HG02642 (cell line): ENCODE data around the gene BRF1.
"Not testable (repeated sequence)": the region's sequence is repeated elsewhere in the genome, so short reads cannot be mapped to it uniquely, and the experiment has no call there.

Source experiments
- ATAC-seq: cut with Tn5 transposase; IDR thresholded peaks from one replicate; pipeline ENCODE4 v1.9.1; 2021; ENCODE audit warnings: mild to moderate bottlenecking; ENCODE audit not compliant: unreplicated experiment, poor library complexity

The BRF1 gene

GRCh38 chr14:105316577-105316941 lies 15.8 kb upstream of the BRF1 start:
- no peak for ATAC-seq

GRCh38 chr14:105315941-105316576 lies 15.3 kb upstream of the BRF1 start:
- no peak for ATAC-seq

- ATAC-seq = peak; percentile 16
Observed at GRCh38 chr14:105315211-105315721, 14.5 kb upstream of the BRF1 start.

- ATAC-seq = peak; percentile 82
Observed at GRCh38 chr14:105314287-105315200, 13.7 kb upstream of the BRF1 start, which contains the start of gene PACS2. TSS of gene PACS2 (plus strand) at chr14:105314748. CDS start at chr14:105314919, 171 bp downstream.

GRCh38 chr14:105313381-105314286 lies 12.8 kb upstream of the BRF1 start:
- ATAC-seq = peak; percentile 17

GRCh38 chr14:105312973-105313372 lies 12.2 kb upstream of the BRF1 start:
- ATAC-seq = no peak

GRCh38 chr14:105311838-105312237 lies 11.0 kb upstream of the BRF1 start:
- no peak for ATAC-seq

GRCh38 chr14:105309371-105309770 lies 8.6 kb upstream of the BRF1 start:
- no peak for ATAC-seq

GRCh38 chr14:105307052-105307727 lies 6.4 kb upstream of the BRF1 start:
- no peak for ATAC-seq

GRCh38 chr14:105305791-105306190 lies 5.0 kb upstream of the BRF1 start:
- ATAC-seq = no peak

GRCh38 chr14:105305345-105305744 lies 4.5 kb upstream of the BRF1 start:
- ATAC-seq = no peak

- no peak for ATAC-seq
Observed at GRCh38 chr14:105304565-105304964, 3.8 kb upstream of the BRF1 start.

GRCh38 chr14:105303949-105304348 lies 3.1 kb upstream of the BRF1 start:
- ATAC-seq = no peak

GRCh38 chr14:105301915-105302249 lies 1.1 kb upstream of the BRF1 start:
- not testable (repeated sequence) for ATAC-seq

GRCh38 chr14:105301103-105301914 lies 508 bp upstream of the BRF1 start:
- ATAC-seq = peak; percentile 61

GRCh38 chr14:105299654-105300541 lies 903 bp downstream of the BRF1 start:
- peak; percentile 22 for ATAC-seq

GRCh38 chr14:105297311-105297710 lies 3.5 kb downstream of the BRF1 start:
- ATAC-seq = not testable (repeated sequence)

GRCh38 chr14:105294142-105294597 lies 6.6 kb downstream of the BRF1 start:
- peak; percentile 52 for ATAC-seq
